Embryonic facial prominence (tissue), 1 donor: ENCODE measurements around the gene PGGHG.

Experiments used
- DNase-seq: peaks from one replicate; pipeline ENCODE4 v3.0.0-alpha.2; 2016; ENCODE audit errors: extremely low spot score

Gene PGGHG

DNA sequence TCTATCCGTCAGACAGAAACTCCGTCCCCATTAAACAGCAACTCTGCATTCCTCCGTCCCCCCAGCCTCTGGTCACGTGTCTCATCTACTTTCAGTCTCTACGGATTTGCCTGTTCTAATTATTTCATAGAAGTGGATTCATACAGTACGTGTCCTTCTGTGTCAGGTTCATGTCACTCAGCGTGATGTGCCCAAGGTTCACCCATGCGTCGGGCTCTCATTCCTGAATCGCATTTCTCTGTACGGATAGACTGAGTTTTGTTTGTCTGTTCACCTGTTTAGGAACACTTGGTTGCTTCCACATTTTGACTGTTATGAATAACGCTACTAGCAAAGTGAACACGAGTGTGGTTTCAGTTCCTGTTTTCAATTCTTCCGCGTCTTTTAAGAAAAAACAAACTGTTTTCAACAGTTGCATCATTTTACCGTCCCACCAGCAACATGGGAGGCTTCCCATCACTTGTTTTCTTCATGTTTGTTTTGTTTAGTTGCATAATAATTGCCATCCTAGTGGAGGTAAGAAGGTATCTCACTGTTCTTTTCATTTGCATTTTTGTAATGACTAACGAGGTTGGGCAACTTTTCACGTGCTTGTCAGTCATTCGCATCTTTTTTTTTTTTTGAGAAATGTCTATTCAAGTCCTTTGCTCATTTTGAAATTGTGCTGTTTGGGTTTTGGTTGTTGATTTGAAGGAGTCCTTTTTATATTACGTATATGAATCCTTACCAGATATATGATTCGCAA lies 19.6 kb upstream of the PGGHG start:
- DNase-seq: no peak

DNA sequence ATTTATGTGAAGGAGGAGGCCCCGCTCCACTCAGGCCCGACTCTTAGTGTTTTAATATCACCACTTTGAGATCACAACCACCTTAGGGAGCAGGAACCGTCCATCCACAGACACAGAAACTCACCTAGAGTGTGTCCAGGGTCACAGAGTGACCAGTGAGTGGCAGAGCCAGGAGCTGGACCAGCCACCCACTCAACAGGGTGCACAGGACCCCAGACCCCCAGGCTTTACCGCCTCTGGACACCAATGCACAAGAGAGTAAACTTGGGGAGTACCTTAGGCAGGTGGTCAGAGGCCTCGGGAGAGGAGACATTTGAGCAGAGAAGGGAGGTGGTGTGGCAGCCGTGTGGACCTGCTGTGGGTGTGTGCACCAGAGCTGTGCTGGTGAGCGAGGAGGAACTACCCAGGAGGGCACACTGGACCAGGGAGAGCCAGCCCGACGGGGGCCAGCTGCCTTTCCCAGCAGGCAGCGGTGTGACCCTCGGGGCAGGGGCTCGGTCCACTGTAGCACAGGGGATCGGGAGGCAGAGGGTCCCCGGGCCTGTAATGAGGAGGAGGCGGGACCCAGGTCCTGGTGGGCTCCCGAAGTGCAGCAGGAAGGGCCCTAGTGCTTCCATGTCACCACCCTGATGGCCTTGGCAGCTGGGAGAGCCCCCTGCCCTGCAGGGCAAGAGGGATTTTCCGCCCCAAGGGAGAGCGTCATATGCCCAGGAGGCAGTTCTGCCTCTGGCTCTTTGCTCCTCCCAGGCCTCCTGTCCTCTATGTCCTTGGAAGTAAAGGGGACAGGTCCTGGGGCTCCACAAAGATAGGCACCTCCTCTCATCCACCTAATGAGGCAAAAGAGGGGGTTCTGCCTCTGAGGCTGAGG lies 18.2 kb upstream of the PGGHG start:
- DNase-seq: no peak

DNA sequence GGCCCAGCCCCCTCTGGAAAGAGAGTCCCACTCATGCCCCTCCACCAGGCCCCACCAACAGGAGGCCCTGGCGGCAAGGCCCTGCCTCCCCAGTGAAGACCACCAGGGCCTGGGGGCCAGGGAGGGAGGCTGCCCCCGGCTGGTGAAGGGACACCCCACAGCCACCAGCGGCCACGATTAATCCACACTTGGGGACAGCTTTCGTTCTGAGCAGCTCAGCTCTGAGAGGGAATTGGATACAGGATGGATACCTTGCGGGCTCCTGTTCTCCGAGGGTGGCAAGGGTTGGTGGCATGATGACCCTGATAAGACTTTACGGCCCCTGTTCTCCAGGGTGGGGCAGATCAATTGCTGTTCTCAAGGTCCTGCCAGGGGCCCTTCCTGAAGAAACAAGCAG lies 17.6 kb upstream of the PGGHG start:
- no peak for DNase-seq

DNA sequence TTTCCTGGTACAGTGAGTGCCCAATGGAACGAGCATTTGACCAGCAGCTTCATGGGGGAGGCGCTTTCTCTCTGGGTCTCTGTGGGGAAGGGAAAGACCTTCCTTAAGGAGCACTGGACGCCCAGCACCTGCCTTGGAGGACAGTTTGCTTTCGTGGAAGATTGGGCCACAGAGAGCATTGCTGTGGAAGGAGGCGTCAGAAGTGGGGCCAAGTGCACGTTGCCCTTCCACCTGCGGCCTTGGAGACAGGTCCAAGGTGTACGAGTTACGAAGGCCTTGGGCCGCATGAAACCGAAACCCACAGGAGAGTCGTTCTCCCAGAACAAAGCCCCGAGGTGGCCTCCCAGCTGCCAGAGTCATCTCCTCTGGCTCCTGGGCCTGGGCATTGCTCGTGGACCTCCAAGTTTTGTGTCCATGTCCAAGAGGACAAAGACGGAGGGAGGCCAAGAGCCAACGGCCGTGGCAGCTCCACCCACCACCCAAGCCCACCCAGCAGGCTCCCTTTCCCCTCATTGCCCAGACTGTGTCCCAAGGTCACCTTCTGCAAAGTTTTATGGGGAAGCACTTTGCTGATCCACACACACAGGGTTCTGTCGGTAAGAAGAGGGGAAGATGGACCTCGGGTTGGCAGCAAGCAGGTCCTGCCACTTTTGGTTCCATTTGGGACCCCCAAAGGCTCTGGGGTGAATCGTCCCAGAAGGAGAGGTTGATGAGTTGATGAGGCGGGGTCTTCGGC lies 16.6 kb upstream of the PGGHG start:
- no peak for DNase-seq

DNA sequence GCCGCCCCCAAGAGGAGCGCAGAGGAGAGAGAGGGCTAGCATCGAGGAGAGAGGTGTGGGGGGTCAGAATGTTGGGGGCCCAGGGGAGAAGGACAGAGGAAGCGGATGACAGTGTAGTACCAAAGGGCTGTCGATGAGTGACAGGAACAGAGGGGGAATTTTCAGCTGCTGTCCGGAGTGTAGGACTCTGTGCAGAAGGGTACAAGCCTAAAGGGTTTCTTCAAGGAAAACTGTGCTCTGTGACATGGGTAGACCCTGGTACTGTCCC lies 16.1 kb upstream of the PGGHG start:
- DNase-seq: no peak

DNA sequence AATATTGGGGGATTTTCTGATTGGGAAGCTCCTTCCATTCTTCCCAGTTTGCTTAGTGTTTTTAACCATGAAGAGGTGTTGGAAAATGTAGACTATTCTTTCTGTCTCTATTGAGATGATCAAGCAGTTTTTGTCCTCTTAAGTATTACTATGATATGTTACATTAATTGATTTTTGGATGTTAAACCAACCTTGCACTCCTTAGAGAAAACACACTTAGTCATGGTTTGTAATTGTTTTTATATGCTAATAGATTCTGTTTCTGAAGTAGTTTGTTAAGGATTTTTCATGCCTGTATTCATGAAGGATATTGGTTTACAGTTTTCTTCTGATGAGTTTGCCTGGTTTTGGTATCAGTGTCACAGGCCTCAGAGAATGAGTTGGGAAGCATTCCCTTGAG lies 12.7 kb upstream of the PGGHG start:
- no peak for DNase-seq

DNA sequence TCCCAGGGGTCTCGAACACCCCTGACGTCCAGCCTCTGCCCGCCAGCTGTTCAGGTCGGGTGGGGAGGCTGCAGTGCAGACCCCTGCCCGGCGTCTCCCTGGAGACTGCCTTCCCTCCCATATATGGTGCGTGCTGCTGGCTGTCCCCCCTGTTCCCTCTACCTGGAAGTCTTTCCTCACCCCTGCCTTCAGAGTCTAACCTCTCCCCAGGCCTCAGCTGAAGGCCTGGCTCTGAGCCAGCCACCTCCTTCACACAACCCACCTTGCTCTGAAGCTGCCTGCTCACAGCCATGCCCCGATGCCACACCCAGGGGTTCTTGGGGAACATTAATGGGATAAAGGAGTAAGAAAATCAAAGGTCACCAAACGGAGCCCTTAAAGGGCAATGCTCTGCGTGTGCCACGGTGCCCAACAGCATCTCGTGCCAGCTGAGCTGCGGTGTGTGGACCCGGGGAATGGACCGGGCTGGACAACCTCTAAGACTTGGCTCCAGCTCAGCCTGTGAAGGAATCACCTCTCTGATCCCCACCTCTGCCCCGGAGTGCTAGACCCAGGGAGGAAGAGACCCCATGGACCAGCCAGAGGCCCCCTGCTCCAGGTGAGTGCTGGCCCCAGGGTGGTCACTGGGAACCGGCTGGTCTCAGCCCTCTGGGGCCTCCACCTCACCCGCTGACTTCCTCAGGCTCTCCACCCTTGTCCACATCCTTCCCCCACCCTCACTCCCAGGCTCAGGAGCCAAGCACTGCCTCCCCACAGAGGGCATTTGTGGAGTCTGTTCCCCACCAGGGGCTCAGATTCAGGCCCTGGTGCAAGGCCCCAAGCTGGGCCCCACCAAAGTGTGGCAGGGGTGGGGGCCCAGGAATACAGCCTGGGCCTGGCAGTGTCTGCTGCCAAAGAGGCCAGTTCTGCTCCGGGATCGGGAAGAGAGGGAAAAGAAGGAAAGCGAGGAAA lies 10.7 kb upstream of the PGGHG start, which contains the start of gene NLRP6:
NLRP6 (plus strand) TSS at position 407 of the 951 bp plus-strand sequence; CDS start at position 570, 163 bp downstream.
- no peak for DNase-seq

DNA sequence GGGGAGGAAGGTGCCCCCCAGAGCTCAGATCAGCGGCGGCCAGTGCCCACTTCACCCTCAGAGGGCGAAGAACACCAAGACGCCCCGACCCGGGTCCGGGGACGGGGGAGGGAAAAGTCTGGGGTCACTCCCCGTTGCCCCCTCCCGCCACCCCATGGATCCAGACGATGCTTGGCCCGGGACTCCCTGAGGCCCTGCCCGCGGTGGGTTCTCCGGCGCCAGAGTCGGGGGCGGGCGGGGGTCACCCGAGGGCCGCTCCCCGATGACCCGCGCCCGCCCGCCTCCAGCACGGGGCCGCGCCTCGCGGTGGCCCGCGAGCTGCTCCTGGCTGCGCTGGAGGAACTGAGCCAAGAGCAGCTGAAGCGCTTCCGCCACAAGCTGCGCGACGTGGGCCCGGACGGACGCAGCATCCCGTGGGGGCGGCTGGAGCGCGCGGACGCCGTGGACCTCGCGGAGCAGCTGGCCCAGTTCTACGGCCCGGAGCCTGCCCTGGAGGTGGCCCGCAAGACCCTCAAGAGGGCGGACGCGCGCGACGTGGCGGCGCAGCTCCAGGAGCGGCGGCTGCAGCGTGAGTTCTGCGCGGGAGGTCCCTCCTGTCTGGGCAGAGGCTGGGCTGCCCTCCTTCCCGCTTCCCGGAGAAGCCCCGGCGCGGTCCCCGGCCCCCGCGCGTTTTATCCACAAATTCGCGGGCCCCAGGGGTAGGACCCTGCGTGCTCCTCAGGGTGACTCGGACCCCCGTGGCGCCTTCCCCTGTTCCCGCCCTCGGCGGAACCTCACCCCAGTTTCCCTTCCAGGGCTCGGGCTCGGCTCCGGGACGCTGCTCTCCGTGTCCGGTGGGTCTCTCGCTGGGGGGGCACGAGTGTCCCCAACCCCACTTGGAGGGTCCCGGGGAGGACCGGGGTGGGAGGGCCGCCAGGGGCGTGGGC lies 9.6 kb upstream of the PGGHG start:
- no peak for DNase-seq

DNA sequence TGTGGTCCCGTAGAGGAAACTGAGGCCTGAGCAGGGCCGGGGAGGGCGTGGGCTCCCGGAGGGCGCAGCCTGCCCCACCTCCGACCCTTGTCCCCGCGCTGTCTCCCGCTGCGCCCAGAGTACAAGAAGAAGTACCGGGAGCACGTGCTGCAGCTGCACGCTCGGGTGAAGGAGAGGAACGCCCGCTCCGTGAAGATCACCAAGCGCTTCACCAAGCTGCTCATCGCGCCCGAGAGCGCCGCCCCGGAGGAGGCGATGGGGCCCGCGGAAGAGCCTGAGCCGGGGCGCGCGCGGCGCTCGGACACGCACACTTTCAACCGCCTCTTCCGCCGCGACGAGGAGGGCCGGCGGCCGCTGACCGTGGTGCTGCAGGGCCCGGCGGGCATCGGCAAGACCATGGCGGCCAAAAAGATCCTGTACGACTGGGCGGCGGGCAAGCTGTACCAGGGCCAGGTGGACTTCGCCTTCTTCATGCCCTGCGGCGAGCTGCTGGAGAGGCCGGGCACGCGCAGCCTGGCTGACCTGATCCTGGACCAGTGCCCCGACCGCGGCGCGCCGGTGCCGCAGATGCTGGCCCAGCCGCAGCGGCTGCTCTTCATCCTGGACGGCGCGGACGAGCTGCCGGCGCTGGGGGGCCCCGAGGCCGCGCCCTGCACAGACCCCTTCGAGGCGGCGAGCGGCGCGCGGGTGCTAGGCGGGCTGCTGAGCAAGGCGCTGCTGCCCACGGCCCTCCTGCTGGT lies 8.8 kb upstream of the PGGHG start:
- DNase-seq: no peak

DNA sequence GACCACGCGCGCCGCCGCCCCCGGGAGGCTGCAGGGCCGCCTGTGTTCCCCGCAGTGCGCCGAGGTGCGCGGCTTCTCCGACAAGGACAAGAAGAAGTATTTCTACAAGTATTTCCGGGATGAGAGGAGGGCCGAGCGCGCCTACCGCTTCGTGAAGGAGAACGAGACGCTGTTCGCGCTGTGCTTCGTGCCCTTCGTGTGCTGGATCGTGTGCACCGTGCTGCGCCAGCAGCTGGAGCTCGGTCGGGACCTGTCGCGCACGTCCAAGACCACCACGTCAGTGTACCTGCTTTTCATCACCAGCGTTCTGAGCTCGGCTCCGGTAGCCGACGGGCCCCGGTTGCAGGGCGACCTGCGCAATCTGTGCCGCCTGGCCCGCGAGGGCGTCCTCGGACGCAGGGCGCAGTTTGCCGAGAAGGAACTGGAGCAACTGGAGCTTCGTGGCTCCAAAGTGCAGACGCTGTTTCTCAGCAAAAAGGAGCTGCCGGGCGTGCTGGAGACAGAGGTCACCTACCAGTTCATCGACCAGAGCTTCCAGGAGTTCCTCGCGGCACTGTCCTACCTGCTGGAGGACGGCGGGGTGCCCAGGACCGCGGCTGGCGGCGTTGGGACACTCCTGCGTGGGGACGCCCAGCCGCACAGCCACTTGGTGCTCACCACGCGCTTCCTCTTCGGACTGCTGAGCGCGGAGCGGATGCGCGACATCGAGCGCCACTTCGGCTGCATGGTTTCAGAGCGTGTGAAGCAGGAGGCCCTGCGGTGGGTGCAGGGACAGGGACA lies 8.0 kb upstream of the PGGHG start:
- DNase-seq: no peak

DNA sequence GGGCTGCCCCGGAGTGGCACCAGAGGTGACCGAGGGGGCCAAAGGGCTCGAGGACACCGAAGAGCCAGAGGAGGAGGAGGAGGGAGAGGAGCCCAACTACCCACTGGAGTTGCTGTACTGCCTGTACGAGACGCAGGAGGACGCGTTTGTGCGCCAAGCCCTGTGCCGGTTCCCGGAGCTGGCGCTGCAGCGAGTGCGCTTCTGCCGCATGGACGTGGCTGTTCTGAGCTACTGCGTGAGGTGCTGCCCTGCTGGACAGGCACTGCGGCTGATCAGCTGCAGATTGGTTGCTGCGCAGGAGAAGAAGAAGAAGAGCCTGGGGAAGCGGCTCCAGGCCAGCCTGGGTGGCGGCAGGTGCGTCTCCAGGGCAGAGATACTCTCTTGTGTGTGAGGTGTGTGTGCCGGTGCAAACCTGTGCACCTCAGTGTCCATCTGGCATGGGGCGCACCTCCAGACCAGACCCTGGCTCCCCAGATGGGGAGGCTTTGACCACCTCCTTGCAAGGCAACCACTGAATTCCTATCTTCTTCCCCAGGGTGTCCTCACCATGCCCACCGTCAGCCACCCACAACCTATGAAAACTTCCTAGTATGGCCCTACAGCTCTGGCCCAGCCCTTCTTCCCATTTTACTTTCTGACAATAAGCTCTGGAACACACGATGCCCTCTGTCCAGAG lies 7.3 kb upstream of the PGGHG start:
- no peak for DNase-seq

DNA sequence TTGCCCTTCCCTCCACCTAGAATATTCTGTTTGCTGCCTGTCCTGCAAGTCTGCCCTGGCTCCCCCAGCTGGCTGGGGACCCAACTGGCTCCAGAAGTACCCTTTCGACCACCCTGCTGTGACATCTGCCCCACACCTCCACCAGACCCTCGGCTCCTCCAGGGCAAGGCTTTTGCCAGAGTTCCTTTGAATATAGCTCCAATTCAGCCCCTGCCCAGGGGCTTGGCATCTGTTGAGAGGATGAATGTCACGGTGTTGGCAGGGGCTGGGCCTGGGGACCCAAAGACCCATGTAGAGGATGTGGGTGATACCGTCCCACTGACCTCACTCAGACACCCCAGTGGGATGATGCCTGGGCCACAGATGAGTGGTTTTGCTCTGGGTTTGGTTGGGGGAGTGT lies 6.8 kb upstream of the PGGHG start:
- DNase-seq: no peak

DNA sequence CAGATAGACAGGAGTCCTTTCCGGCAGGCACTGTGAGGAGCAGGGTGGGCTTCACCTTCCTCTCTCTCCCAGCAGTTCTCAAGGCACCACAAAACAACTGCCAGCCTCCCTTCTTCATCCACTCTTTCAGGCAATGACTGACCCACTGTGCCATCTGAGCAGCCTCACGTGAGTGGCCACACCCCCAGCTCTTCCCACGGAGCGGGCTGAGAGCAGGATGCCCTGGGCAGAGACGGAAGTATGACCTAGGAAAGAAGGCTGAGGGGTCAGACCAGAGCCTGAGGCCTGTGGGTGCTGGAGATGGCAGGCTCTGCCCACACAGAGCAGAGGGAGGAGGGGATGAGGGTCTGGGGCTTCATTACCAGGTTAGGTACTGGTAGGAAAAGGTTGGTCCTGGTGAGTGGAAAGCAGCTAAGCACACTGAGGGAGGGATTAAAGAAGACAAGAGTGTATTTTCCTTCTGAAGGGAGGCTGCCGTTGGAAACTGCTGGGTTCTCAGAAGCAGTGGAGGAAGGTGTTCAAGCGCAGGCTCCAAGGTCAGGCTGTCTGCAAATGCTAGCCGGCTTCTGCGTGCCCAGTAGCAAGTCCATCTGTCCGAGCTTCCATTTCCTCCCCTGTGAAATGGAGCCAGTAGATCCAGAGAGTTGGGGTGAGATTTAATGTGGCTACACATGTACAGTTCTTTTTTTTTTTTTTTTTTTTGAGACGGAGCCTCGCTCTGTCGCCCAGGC lies 6.1 kb upstream of the PGGHG start:
- DNase-seq: no peak

DNA sequence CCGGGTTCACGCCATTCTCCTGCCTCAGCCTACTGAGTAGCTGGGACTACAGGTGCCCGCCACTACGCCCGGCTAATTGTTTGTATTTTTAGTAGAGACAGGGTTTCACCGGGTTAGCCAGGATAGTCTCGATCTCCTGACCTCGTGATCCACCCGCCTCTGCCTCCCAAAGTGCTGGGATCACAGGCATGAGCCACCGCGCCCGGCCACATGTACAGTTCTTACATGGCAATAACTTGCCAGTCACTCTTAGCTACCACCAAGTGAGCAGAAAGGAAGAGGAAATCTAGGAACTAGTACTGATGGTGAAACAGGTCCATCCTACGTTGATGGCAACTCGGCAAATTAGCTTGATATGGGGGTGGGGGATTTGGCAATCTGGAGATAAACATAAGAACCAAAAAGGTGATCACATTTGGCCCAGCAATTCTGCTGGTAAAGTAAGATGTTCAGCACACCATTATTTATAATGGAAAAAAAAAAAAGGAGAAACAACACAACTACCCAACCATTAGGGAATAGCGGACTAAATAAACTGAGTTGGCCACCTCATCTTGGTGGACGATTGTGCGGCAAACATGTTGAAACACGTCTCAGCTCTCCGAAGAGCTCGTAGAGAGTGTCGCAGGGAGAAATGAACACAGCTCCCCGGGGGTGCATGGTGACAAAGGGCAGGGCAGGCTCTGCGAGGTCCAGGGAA lies 5.4 kb upstream of the PGGHG start:
- no peak for DNase-seq

DNA sequence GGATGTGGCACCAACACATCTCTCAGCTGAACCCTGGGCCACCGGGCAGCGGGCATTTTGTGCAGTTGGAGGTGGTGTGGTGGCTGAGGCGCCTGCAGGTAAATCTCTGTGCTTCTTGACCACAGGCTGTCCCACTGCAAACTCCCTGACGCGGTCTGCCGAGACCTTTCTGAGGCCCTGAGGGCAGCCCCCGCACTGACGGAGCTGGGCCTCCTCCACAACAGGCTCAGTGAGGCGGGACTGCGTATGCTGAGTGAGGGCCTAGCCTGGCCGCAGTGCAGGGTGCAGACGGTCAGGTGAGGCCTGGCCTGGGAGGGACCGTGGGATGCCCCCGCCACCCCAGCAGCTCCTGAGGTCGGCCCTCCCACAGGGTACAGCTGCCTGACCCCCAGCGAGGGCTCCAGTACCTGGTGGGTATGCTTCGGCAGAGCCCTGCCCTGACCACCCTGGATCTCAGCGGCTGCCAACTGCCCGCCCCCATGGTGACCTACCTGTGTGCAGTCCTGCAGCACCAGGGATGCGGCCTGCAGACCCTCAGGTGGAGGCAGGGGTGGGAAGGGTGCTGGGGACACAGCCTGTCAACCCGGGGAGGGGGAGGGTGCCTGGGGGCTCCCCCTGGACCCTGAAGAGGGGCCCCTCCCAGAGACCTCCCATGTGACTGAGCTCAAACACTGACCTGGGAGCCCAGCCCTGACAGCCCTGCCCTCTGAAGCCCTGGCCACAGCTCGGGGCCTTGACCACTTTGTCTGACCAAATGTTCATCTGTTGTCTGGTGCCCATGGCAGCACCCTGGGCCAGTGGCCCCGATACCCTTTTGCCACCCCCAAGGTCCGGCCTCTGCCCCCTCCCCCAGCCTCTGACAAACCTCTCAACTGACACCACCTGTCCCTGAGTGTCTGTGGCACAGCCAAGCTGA lies 4.6 kb upstream of the PGGHG start:
- no peak for DNase-seq
